ENCODE results near the gene INTS13. TPM values are rescaled to one million over a fixed set of nuclear protein-coding genes. Genes with fewer than 3 reads are reported as not detected.

The INTS13 gene
- total and polyA plus RNA-seq, 2 of the 13 experiments (the other 11 are each of a cell fraction or from before 2014, with no cell fraction given) = 16.3 to 43.7 TPM

DNA sequence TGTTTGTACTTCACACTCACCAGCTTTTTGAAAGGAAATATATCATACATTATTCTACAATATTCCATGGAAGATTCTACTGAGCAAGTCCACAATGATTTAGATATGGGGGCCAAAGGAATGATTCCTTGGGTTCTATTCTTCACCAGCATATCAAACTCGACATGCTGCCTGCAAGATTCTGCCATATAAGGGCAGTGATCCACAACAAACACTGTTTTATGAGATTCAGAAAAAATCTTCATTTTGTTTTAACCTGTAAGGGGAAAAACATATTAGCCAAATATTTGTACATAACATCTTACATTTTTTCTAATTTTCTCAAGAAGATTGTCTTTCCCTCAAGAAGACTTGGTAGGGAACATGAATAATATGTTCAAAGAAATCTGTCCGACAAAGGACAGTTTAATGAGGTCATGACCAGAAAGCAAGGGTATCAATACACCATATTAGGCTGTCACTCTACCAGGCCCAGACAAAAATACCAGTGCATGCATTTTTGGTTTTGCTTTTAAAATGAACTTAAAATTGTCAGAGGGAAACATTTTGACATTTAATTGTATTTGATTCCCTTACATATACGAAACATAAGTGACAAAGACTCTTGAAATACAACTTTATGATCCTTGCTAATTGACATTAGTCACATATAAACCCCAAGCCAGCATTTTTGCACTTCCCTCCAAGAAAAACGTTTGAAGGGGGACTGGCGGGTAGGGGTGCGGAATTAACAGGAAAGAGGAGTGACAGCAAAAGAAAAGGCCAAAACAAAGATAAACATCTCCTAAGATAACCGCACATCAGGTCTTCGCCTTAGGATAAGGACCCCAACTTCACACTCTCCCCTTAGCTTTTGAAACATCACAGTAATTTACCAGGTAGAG lies 980 bp downstream of the INTS13 start:
- peak overlapping the region; percentile 92 for H3K27ac ChIP-seq (ENCODE audit: extremely low read length, insufficient read depth, low read length)
- H2AFZ ChIP-seq (ENCODE audit: low read length) = no peak overlapping the region
- H3K9ac ChIP-seq (ENCODE audit: insufficient read depth, low read depth, low read length) = peak overlapping the region; percentile 94
- DNase-seq (ENCODE audit: low spot score) (no peak), ATAC-seq (no peak), FAIRE-seq (no peak)
- POLR2A ChIA-PET = no interaction called here
- peak overlapping the region; percentile 88 to 99 (median 91) for H3K4me3 ChIP-seq (replicated peaks in 1 of 3; ENCODE audit: insufficient read depth in 1 of 3, low read depth in 2 of 3, low read length in 3 of 3)
- peak overlapping the region; percentile 90 for H3K4me2 ChIP-seq (ENCODE audit: low read depth, low read length)
- H3K4me1 ChIP-seq (ENCODE audit: insufficient read depth, low read length) = peaks cover 43% of the 10 kb centered on the region
- no TSS peak for BruUV-seq (replicated peaks)
- peaks cover 10% of the 10 kb centered on the region for H4K20me1 ChIP-seq (ENCODE audit: insufficient read depth, low read length)
- intact Hi-C loops (cut with micrococcal nuclease; ENCODE audit: unreplicated experiment) (loop anchor here (5.0 kb wide), 1 partner anchor 50 kb away; no protein-coding TSS in a partner anchor), in situ Hi-C loops (cut with HindIII; ENCODE audit: extremely low pct_ligation_motif_present, low pct_unique_long_range_greater_than_20kb) (loop anchor here (5.0 kb wide), 1 partner anchor 76 kb away; the partner anchor contains the start of gene TM7SF3)
- no peaks in the 10 kb centered on the region; a peak in 2 of 5 replicates for H3K27me3 ChIP-seq (ENCODE audit: control insufficient read depth in 1 of 2, insufficient read depth in 2 of 2, low read length in 2 of 2)
- H3K36me3 ChIP-seq (replicated peaks in 1 of 2; ENCODE audit: control insufficient read depth in 1 of 2, insufficient read depth in 2 of 2, low read length in 2 of 2) = peaks cover 1 to 3% of the 10 kb centered on the region in 2 experiments; a peak in 4 of 5 replicates
- CTCF ChIA-PET (ENCODE audit: low intra/inter-chr PET ratio, low total read pairs) = no interaction called here
- no peak for TF ChIP-seq TRIM24 (CRISPR knock-in tag; IDR thresholded peaks at IDR 0.05)
- peak; percentile 18; the same call in 1 of the 2 replicates for TF ChIP-seq SIN3A (IDR thresholded peaks at IDR 0.05; ENCODE audit: borderline replicate concordance, low read depth, low read length)
- TF ChIP-seq ZFP36L1 (CRISPR knock-in tag; IDR thresholded peaks at IDR 0.05) = no peak
- TF ChIP-seq SRF (IDR thresholded peaks at IDR 0.05; ENCODE audit: low read depth, low read length) = peak; percentile 60; the same call in 1 of the 2 replicates
- peaks cover 64% of the 10 kb centered on the region for H3K79me2 ChIP-seq (ENCODE audit: insufficient read depth, low read length)
- no peaks in the 10 kb centered on the region for H3K9me3 ChIP-seq (ENCODE audit: low read length)
- 6% methylated on average over 8 of the region's 8 CpGs for WGBS (ENCODE audit: low lambda C conversion rate)

DNA sequence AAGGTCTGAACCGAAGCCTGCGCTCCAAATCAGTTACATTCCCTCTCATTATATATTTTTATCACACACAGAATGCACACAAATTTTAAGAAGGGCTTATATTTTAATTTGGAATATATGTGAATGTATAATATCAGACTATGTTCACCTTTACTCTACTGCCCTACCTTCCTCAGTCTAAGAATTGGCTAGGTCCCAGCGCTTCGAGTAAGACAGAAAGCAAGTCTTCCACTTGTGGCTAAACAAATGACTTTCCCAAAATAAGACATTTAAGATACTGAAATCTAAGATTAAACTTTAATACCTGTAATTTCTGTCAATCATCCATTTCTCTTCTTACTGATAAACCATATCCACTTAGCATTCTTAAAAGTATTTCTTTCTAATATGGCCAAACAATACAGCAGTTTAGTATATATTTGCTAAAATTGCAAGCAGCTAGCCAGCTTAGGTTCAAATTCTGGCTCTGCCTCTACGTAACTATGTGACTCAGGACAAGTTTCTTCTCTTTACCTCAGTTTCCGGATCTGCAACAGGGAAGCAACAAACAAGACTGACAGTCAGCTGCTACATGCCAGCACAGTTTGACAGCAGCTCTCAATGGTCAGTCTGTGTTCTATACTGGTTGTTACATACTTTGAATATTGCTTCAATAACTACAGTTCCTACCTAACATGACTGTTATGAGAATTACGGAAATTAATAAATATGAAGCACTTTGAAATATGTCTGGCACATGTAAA lies 2.0 kb downstream of the INTS13 start:
- ChIA-PET POLR2A (no interaction called here), CTCF (ENCODE audit: low intra/inter-chr PET ratio, low total read pairs) (no interaction called here)
- Histone ChIP-seq H3K36me3 (replicated peaks in 1 of 2; ENCODE audit: control insufficient read depth in 1 of 2, insufficient read depth in 2 of 2, low read length in 2 of 2) (peaks cover 1 to 8% of the 10 kb centered on the region in 2 experiments; a peak in 4 of 5 replicates), H3K4me1 (ENCODE audit: insufficient read depth, low read length) (peaks cover 36% of the 10 kb centered on the region), H3K27ac (ENCODE audit: extremely low read length, insufficient read depth, low read length) (no peak overlapping the region), H4K20me1 (ENCODE audit: insufficient read depth, low read length) (peaks cover 10% of the 10 kb centered on the region), H3K9me3 (ENCODE audit: low read length) (no peaks in the 10 kb centered on the region), H3K27me3 (ENCODE audit: control insufficient read depth in 1 of 2, insufficient read depth in 2 of 2, low read length in 2 of 2) (no peaks in the 10 kb centered on the region; a peak in 2 of 5 replicates), H3K4me2 (ENCODE audit: low read depth, low read length) (peak overlapping the region; percentile 90), H3K9ac (ENCODE audit: insufficient read depth, low read depth, low read length) (peak overlapping the region; percentile 31), H3K79me2 (ENCODE audit: insufficient read depth, low read length) (peaks cover 54% of the 10 kb centered on the region), H2AFZ (ENCODE audit: low read length) (no peak overlapping the region), H3K4me3 (replicated peaks in 1 of 3; ENCODE audit: insufficient read depth in 1 of 3, low read depth in 2 of 3, low read length in 3 of 3) (peak overlapping the region in 2 of 3 experiments; percentile 88 to 99; a peak in 4 of 6 replicates)
- 91% methylated on average over 7 of the region's 7 CpGs for WGBS (ENCODE audit: low lambda C conversion rate)
- BruUV-seq (replicated peaks) = no TSS peak
- in situ Hi-C loops (cut with HindIII; ENCODE audit: extremely low pct_ligation_motif_present, low pct_unique_long_range_greater_than_20kb) (loop anchor here (5.0 kb wide), 1 partner anchor 76 kb away; the partner anchor contains the start of gene TM7SF3), intact Hi-C loops (cut with micrococcal nuclease; ENCODE audit: unreplicated experiment) (loop anchor here (5.0 kb wide), 1 partner anchor 49 kb away; no protein-coding TSS in a partner anchor)
- no peak for FAIRE-seq
- no peak for ATAC-seq
- no peak for DNase-seq (ENCODE audit: low spot score)
- TF ChIP-seq KDM5B (CRISPR knock-in tag; IDR thresholded peaks at IDR 0.05; ENCODE audit: borderline replicate concordance) (no peak), ONECUT2 (CRISPR knock-in tag; IDR thresholded peaks at IDR 0.05) (no peak), JARID2 (CRISPR knock-in tag; IDR thresholded peaks at IDR 0.05; ENCODE audit: insufficient replicate concordance) (no peak), SRSF1 (optimal IDR thresholded peaks at IDR 0.05; ENCODE audit: low read depth, low read length) (no peak), RXRA (CRISPR knock-in tag; IDR thresholded peaks at IDR 0.05) (no peak), TBP (CRISPR knock-in tag; IDR thresholded peaks at IDR 0.05) (no peak), ZNF205 (CRISPR knock-in tag; IDR thresholded peaks at IDR 0.05) (no peak), TGIF2 (CRISPR knock-in tag; IDR thresholded peaks at IDR 0.05) (peak; percentile 88; the same call in 1 of the 2 replicates)
- TF ChIP-seq, protein P1, sequence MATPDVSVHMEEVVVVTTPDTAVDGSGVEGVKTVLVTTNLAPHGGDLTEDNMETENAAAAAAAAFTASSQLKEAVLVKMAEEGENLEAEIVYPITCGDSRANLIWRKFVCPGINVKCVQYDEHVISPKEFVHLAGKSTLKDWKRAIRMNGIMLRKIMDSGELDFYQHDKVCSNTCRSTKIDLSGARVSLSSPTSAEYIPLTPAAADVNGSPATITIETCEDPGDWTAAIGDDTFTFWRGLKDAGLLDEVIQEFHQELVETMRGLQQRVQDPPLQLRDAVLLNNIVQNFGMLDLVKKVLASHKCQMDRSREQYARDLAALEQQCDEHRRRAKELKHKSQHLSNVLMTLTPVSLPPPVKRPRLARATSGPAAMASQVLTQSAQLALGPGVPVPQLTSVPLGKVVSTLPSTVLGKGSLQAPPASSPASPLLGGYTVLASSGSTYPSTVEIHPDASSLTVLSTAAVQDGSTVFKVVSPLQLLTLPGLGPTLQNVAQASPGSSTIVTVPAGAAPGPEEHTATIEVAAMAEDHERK (CRISPR knock-in tag; IDR thresholded peaks at IDR 0.05; ENCODE audit: low read depth) = no peak

Measured in HepG2 (cell line).